GM12892 (cell line): ENCODE measurements around the gene SFT2D3.

Experiments
- POLR2A ChIP-seq: IDR thresholded peaks from 2 replicates; pipeline ENCODE4 v1.6.1; 2011; ENCODE audit warnings: low read depth, low read length, control low read depth
- TAF1 ChIP-seq: IDR thresholded peaks from 2 replicates; pipeline ENCODE4 v1.6.1; 2011; ENCODE audit warnings: low read depth, mild to moderate bottlenecking, control low read depth, low read length, borderline replicate concordance

DNA sequence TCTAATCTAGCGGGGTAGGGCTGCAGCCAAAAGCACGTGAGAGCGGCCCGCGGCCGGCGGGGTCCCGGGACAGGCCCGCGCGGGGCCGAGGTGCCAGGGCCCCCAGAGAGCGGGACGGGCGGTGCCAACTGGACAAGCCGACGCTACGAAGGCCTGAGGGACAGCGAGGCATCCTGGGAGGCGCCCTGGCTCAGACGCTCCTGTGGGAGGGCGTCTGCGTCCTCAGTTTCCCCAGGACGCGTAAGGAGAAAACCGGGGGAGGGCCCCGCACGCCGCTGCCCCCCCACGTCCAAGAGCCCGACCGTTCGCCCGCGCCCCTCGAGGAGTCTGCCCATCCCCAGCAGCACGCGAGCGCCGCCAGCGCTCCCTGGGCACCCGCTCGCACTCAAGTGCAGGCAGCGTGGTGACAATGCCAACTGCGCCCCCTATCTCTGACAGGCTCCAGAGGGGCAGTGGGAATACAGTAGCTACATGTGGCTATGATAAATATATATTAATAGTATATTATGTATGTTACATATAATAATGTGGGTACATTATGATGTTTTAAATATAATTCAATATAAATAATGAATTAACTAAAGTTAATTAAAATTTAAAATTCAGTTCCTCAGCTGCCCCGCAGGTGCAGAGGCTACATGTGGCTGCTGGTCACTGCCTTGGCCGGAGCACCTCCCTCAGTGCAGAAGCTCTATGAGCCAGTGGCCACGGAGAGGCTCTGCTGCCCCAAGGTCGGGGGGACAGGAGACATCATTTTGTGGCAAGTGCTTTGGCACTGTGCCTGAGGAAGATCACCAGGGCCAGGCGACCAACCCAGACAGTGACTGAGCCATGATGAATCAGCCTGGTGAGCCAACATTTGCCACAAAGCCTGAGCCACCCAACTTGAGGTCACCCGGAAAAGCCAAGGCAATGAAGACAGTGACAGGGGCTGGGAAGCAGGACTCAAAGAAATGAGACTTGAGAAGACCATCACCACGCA is 5.5 kb upstream of the SFT2D3 start:
- TF ChIP-seq TAF1: no peak
- no peak for TF ChIP-seq POLR2A
